NCI-H1694 (cell line): ENCODE data around the gene CAPS.
A peak's percentile ranks its signal among the peaks of the same experiment; 100 is the strongest.

ENCODE experiments used
- DNase-seq: peaks from one replicate; lab custom pipeline; 2025; lab: John Stamatoyannopoulos, UW

The CAPS gene

DNA sequence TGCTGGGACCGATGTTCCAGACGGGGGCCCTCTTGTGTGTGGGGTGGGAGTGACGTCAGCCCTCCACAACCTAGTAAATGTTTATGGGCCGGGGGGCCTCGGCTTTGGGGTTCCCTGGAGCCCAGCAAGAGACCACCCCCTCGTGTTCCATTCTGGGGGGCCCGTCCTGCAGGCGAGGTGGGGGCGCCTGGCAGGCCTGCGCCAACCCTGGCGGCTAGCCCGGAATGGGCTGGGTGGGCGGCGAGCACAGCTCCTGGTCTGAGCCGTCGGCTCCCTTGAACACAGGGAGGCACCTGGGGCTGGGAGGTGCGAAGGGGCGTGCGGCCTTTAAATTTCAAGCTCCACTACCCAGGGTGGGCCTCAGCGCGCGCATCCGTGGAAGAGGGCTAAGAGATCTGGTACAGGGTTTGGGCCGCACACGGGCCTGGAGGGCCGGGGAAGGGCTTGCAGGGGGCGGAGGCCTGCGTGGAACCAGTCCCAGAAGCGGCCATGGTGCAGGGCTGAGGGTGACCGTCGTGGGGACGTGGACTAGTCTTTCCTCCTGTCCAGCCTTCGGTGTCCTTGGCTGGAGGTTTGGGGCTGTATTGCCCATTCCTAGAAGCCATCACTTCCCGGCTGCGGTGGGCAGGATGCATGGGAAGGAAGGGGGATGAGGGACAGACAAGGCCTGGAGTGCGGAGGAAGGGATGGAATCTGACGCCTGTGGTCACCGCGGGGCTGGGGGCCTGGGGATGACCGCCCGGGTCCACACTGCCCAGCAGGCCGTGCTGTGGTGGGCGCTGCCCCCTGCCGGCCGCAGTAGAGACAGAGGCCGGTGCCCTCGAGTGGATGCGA is 21.9 kb upstream of the CAPS start:
- no peak for DNase-seq

DNA sequence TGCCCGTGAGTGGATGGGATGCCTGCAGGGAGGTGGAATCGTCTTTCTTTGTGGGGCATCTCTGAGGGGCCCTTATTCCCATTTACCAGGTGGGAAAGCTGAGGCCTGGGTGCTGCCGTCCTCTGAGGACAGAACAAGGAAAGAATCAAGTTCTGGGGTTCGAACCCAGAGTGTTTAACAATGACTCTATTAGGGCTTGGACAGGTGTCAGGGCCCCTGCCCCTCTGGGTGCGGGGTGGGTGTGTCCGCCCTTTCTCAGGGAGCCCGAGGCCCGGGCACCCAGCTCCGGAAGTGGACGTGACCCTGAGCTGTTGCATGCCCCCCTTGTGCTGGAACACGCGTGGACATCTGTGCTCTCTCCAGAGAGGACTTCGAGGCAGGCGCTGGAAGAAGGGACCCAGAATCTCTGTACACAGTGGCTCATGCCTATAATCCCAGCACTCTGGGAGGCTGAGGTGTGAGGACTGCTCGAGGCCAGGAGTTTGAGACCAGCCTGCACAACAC is 21.2 kb upstream of the CAPS start:
- no peak for DNase-seq

DNA sequence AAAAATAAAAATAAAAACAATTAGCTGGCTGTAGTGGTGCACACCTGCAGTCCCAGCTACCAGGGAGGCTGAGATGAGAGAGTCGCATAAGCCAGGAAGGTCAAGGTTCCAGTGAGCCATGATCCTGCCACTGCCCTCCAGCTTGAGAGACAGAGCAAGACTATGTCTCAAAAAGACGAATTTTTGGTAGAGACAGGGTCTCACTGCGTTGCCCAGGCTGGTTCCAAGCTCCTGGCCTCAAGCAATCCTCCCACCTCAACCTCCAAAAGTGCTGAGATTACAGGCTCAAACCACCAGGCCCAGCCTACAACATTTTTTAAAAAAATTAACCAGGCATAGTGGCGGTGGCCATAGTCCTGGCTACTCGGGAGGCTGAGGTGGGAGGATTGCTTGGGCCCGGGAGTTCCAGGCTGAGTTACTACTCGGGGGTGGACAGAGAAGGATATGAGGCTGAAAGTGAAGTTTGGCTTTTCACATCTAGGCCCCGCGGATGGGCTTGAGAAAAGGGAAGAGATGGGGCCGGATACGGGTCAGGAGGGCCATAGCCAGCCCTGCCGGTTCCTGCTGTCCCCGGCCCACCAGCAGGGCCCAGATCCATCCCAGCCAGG is 20.7 kb upstream of the CAPS start:
- no peak for DNase-seq

DNA sequence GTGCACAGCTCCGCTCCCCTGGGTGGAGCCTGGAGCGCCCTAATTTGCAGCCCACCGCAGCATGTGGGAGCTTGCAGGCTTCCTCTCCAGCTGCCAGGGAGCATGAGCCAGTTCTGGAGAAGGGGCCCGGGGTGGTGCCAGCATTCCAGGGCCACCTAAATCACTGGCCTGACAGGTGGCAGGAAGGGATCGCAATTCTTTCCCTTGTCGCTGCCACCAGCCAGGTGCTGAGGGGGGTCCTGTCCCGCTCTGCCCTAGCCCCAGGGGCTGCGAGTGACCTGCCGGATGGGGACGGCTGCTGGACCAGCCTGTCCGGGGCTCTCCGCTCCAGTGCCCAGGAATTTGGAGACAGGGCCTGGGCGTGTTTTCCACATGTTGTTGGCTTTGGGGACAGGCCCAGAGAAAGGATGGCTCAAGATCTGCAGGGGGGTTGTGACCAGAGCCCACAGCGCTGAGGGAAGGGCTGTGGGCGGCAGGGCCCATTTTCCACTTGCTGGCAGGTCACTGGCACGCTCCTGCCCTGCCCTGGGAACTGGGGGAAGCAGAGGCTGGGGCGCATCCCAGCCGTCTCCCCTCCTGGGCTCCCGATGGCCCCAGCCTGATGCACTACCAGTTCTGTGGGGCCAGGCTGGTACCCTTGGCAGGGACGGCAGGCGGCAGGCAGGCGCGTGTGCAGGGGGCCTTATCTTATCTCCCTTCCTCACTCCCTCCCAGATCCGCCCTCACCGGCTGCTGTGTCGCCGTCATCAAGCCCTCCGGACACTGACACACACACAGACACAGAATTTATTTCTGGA is 19.9 kb upstream of the CAPS start:
- DNase-seq = peak; percentile 13

DNA sequence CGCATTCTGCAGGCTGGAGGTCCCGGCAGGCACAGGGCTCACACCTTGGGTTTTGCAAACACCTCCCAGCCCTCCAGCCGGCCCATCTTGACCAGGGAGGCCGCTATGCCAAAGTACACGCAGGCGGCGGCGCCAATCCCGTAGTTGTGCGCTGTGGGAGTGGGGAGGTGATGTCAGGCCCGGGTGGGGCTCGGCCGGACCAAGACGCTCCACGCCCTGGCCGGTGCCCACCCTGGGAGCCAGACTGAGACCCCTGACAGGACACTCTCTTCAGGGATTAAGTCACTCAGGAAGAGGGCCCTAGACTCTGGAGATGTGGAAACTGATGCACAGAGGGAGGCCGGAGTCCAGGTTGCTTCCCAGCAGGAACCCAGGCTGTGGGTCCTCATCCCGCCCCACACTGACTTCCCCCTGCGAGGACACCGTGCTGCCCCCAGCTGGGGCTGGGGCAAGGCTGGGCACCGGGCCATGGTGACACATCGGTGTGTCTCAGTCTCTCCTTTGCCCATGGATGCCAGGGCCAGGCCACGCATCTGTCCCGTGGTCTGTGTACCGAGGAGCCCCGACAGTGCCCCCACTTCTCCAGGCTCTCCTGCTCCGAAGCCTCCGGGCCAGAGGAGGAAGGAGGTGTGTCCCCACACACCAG is 19.2 kb upstream of the CAPS start:
- DNase-seq = no peak

DNA sequence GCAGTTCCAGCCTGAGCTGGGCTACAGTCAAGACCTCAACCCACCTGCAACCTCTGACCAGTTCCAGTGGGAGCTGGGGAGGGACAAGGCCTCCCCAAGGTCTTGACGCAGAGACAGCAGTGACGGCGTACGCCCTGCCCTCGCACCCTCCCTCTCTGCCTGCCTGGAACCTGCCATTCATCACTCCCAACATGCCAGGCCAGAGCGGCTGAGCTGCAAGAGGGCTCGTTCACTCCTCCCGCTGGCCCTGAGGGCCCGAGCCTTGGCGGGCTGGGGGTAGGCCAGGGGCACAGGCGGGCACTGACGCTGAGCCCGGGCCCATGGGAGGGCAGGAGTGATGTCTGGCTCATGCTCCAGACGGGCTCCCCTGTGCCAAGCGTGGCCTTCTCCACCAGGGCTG is 18.6 kb upstream of the CAPS start:
- DNase-seq = no peak

DNA sequence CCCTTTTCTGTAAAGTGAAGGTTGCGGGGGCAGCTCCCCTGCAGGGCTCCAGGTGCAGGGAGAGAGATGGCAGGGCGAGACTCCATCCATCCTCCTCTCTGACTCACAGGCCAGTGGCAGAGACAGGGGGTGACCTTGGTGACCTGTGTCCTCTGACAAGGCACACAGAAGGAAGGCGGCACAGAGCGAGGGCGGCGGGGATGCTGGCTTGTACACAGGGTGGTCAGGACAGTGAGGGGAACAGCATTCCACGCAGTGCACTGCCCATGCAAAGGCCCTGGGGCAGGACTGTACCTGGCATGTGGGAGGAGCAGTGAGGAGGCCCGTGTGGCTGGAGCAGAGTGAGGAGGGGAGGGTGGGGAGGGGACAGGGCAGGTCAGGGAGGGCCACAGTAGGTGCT is 18.2 kb upstream of the CAPS start:
- no peak for DNase-seq

DNA sequence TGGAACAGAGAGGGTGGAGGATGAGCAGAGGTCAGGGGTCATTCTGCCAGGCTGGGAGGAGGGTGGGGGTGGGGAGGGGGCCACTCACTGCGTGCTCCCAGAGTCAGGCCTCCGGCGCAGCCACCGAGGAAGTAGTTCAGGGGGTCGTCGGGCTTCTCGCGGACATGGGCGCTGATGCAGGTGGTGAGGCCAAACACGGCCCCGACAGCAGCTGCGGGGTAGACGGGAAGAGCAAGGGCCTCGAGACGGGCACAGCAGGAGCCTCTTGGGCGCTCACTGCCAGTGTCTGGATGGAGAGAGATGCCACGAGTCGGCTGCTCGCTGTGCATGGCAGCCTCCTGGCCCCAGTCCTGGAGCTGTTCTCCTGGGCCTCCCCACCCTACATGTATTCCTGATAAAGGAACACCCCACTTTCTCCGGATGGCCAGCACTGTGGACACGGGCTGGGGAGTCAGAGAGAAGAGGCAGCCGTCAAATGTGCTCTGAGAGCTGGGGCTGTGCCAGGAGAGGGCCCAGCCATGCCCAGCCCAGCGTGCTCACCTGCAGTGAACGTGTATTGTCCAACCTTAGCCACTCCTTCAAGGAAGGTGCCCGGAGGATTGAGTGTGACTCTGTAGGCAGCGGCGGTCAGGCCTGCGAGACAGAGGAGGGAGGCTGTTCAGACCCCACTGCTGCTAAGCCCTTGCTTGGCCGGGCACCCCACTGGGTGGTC is 17.5 kb upstream of the CAPS start:
- DNase-seq = no peak

DNA sequence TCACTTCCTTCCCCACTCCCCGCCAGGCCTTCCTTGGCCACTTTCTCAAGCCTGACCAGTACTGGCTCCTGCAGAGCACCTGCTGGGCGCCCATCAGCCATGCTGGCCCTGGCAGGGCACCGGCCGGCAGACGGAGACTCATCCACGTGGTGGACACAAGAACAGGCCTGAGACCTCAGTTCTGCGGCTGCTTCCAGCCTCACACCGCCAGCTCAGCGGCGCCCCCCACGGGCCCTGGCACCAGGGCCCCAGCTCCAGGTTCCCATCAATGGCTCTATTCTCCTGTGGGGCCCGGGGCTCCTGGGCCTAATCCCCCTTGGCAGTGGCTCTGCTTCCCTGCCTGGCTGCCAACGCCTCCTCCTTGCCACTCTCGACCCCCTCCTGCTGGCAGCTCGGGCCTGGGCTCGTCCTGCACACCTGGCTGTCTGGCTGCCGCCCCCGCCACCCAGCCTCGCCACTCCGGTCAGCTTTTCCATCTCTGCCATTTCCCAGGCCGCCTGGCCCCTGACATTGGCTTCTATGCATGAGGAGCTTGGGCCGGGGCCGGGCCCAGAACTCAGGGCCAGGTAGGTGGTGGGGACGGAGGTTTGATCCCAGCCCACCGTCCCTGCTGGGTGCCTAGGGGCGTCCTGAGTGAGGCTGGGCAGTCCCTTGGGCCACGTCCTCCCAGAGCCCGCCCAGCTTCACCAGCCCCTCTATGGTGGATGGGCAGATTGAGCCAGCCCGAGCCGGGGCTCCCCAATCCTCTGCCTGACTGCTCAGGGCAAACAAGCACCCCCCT is 16.7 kb upstream of the CAPS start:
- no peak for DNase-seq

DNA sequence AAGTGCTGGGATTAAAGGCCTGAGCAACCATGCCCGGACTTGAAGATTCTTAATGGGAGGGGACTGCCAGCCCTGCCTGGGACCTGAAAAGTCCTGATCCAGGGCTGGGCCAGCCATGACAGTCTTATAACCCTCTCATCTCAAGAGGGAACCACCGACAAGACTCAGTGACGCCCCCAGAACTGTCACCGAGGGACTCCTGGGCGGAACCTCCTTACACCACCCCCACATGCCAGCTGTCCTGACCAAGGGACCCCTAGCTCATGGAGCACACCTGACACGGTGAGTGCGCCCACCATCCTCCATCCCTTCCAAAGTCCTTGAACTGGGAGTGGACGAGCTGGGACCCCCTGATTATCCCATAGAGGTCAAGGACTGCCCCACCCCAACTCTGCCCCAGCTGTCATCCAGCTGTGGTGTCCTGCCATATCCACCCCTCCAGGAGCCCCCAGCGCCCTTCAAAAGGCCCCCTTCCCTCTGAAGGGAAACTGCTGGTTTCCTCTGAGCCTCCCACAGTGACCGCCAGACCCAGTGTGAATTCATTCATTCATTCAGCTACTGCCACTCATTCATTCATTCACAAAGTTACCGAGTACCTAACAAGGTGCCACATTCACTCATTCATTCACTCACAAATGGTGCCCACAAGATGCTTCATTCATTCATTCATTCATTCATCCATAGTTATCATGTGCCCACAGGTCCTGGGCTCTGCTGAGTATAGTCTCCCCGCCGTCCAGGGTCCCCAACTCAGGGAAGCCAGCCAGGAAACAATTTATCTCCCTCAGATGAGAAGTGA is 14.1 kb upstream of the CAPS start:
- DNase-seq = no peak

DNA sequence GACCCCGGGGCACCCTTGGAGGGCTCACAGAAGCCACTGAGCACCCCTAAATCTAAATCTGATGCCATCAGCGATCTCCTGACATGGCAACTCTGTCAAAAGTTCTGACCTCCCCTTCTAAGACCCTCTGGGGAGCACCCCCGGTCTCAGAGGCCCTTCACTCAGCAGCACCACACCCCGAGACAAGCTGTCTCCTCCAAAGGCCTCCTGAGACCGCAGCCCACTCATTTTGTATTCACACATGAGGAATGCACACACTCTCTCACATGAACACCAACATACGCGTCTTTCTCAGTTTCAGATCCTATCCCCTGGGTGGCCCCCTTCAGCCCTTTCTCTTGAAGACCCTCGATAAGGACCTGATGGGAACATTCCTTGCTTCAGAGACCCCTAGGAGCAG is 13.1 kb upstream of the CAPS start:
- DNase-seq = no peak

DNA sequence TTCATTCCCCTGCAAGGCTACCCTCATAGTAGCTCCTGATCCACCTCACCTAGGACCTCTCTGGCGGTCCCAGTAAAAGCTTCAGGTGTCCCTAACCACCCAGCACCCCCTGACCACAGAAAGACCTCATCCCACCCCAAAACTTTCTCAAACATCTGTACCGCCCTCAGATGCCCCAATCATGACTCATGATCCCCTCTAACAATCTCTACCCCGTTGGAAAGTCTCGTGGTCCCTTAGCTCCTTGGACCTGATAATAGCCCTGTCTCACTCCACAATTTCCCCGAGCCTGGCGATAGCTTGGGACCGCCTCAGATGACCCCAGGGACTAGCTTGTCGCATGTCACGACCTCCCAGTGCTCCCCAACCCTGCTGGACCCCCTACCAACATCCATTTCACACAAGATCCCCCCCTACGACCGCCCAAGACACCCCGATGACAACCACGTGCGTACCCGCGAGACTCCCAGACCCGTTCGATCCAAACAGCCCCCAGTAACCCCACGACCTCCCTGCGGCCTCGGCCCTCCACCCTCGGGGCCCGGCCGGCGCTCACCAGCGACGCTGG is 10.9 kb upstream of the CAPS start:
- no peak for DNase-seq

DNA sequence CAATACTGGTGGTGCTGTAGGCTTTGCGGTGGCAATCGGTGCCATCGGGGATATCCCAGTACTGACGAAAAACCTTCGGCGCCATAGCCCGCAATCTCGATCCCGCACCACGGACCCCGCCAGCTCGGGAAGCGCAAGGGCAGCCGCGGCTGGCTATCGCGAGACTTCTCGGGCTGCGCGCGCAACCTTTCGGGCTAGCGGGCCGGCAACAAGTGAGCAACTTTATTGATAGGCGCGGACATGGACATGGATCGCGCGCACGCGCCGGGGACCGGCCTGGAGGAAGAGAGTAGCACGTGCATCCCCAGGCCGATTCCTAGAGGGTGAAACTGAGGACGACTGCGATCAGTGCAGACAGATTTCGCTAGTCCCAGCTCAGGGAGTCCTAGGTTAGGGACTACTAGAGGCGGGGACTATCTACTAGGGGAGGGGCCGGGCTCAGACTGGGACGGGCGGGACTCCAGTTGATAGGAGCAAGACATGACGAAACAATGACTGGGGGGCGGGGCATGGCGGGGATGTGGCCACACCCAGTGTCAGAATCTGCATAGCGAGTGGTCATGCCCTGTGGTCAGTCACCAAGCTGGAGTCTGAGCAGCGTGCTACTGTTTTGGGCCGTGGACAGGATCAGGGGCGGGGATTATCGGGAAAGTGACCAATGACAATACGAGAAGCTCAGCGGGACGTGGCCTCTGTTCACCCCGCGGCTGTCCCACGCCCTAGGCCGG is 10.3 kb upstream of the CAPS start, which contains the start of gene NDUFA11:
NDUFA11 (minus strand) TSS at position 167 of the 728 bp plus-strand sequence; CDS start at position 85, 82 bp downstream.
- peak; percentile 90 for DNase-seq

DNA sequence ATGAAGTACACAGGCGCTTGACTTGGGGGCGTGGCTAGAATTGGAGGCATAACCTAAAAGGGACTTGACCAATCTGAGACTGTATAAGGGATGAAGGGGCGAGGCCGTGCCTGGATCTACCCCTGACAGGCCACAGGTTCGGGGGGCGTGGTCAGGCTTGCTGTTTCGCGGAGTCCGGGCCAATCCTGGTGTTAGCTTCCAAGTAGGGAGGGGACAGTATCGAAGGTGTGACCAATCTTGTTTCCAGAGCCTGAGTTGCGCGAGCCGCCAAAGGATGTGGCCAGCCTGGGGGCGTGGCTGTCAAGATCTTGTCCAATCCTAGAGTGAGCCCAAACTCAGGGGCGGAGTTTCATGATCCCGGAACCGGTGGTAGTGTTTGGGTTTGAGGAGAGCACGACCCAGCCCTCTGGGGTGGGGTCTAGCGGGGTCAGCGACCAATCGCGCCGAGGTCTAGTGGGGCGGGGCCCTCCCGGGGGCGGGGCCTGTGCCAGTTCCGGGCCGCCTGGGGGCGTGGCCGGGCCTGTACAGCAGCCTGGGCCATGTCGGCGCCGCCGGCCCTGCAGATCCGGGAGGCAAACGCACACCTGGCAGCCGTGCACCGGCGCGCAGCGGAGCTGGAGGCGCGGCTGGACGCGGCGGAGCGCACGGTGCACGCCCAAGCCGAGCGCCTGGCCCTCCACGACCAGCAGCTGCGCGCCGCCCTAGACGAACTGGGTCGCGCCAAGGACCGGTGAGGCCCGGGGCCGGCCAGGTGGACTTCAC is 9.5 kb upstream of the CAPS start, which contains the start of gene VMAC:
VMAC (plus strand) TSS at position 521 of the 762 bp plus-strand sequence; CDS start at position 540, 19 bp downstream.
- DNase-seq = peak; percentile 100

DNA sequence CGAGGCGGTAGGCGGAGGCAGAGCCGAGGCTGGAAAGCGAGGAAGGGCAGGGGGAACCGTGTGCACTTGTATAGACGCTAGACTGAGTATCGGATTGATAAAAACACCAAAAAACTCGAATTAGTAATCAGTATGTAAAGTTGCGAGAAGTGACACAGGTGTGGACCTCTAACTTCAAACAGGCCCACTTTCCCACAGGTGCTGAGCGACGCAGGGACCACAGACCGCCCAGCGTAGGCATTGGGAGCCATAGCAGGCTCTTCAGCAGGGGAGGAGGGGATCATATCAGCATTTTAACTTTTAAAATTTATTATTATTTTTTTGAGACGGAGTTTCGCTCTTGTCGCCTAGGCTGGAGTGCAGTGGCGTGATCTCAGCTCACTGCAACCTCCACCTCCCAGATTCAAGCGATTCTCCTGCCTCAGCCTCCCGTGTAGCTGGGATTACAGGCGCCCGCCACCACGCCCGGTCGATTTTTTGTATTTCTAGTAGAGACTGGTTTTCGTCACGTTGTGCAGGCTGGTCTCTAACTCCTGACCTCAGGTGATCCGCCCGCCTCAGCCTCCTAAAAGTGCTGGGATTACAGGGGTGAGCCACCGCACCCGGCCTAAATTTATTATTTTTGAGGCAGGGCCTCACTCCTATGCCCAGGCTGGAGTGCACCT is 8.8 kb upstream of the CAPS start:
- no peak for DNase-seq

DNA sequence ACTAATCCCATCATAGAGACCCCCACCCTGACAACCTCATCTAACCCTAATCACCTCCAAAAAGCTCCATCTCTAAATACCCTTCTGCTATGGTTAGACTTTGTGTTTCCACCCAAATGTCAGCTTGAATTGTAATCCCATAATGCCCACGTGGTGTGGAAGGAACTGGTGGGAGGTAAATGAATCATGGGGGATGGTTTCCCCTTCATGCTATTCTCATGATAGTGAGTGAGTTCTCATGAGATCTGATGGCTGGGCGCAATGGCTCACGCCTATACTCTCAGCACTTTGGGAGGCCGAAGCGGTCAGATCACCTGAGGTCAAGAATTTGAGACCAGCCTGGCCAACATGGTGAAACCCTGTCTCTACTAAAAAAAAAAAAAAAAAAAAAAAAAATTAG is 6.8 kb upstream of the CAPS start:
- no peak for DNase-seq

DNA sequence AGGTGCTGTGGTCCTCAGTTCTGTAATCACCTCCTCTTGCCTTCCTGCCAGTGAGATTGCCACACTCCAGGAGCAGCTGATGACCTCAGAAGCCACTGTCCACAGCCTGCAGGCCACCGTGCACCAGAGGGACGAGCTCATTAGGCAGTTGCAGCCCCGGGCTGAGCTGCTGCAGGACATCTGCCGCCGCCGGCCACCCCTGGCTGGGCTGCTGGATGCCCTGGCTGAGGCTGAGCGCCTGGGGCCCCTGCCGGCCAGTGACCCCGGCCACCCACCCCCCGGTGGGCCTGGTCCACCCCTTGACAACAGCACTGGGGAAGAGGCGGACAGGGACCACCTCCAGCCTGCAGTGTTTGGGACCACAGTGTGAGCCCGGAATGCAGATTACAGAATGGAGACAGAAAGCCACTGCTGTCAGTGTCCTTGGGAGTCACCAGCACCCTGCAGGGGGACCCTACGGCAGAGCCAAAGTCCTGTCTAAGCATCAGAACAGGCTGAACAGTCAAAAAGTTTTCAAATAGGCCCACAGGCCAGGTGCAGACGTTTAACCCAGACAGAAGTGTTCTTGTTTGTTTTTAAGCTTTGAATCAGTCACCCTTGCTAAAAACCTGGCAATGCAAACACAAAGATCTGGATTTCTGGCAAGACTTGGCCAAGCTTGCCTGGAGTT is 5.1 kb upstream of the CAPS start:
- no peak for DNase-seq
